Left ventricle myocardium superior (tissue), 1 donor: Measurements from ENCODE around the gene TRIM65. TPM values are rescaled to one million over a fixed set of nuclear protein-coding genes. Genes with fewer than 3 reads are reported as not detected.

ENCODE experiments used
- ATAC-seq: fragments of 200-7000 bp; cut with Tn5 transposase; one replicate; pipeline ENCODE4 v1.9.1; 2020; ENCODE audit warnings: mild to moderate bottlenecking, moderate library complexity
- DNase-seq: peaks from one replicate; pipeline ENCODE4 v3.0.0-alpha.2; 2020
- intact Hi-C: fragments of 100-400 bp; cut with micrococcal nuclease; formaldehyde crosslinking; loops from one replicate; pipeline ENCODE4 v1.11.0; 2022
- long read RNA-seq: library from polyadenylated mRNA; unstranded; transcript quantifications from one replicate; pipeline ENCODE4 v2.0.0, GENCODE V29; 2021
- total RNA-seq: library from RNA; stranded (reverse); fragmentation: NEBNext Ultra II Directional; extraction: Animal tissue kit (Norgen Biotek cat#: 25700); gene quantifications from one replicate; pipeline ENCODE4 v1.2.1, GENCODE V29; 2021
- donor health status: DM: no; HTN: yes; CAD: no; lungs with severe emphysema.

Gene TRIM65, protein sequence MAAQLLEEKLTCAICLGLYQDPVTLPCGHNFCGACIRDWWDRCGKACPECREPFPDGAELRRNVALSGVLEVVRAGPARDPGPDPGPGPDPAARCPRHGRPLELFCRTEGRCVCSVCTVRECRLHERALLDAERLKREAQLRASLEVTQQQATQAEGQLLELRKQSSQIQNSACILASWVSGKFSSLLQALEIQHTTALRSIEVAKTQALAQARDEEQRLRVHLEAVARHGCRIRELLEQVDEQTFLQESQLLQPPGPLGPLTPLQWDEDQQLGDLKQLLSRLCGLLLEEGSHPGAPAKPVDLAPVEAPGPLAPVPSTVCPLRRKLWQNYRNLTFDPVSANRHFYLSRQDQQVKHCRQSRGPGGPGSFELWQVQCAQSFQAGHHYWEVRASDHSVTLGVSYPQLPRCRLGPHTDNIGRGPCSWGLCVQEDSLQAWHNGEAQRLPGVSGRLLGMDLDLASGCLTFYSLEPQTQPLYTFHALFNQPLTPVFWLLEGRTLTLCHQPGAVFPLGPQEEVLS
- 11.4 TPM for total RNA-seq
- long read RNA-seq, transcript TRIM65-201 (6 exons, 3,439 nt): major isoform, 13 of 43 reads
- long read RNA-seq, transcript TRIM65-204 (5 exons, 865 nt): minor isoform, 5 of 43 reads
- long read RNA-seq, partial matches to known transcripts: 2 of 43 reads
- long read RNA-seq, other reads (novel, unspliced or antisense): 23 of 43 reads

DNA sequence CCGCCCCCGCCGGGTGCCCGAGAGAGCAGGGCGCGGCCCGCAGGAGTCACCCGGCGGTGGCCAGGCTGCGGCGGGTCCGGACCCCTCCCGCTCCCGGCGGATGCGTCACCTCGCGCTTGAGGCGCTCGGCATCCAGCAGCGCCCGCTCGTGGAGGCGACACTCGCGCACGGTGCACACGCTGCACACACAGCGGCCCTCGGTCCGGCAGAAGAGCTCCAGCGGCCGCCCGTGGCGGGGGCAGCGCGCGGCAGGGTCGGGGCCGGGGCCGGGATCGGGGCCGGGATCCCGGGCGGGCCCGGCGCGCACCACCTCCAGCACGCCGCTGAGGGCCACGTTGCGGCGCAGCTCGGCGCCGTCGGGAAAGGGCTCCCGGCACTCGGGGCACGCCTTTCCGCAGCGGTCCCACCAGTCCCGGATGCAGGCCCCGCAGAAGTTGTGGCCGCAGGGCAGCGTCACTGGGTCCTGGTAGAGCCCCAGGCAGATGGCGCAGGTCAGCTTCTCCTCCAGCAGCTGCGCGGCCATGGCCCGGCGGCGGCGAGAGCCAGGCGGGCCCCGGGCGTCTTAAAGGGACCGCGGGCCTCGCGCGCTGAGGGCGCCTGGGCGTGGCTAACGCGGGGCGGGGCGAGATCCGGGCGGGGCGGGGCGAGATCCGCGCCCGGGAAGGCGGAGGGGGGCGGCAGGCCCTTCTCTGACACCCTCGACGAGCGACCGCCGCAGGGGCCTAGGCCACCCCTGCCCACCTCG, at the start of gene TRIM65:
TSS of gene TRIM65 (minus strand) at position 537 of the 745 bp plus-strand sequence. CDS start at position 523, 14 bp downstream.
- DNase-seq: peak; percentile 94
- ATAC-seq: peak; percentile 85
- intact Hi-C loops: no loop called here

DNA sequence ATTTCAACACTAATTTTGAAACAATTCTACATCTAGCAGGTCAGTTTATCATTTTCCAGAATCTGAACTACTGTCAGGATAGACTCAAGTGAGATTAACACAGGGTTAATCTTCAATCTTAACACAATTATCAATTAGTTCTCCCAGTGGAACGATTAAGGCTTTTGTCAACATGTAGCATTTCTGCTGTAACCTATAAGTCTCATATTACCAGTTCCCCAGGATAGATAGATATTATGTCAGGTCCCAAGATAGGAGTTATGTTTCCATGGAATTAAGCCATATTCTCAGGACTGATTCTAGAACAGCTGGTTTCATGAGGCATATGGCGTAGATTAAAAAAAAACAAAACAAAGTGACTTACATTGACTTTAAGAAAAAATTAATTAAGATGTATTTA, 48.5 kb upstream of the TRIM65 start:
- intact Hi-C loops: no loop called here
- no peak for DNase-seq
- ATAC-seq: no peak

DNA sequence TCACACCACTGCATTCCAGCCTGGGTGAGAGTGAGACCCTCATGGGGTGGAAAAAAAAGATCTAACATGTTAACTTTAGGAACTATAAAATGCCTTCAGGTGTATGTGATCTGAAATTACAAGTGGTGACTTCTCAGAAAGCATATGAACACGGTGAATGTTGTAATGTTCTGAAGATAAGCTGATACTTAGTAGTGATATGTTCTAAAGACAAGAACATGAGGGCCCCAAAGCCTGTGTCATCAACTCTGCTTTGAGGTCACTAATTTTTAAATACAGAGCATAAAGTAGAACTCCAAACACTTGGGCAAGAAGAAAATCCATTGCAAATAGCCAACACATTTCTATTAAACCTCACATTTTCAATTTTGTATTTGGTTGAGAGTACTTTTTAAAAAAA, 46.7 kb upstream of the TRIM65 start:
- intact Hi-C loops: no loop called here
- no peak for DNase-seq
- no peak for ATAC-seq

DNA sequence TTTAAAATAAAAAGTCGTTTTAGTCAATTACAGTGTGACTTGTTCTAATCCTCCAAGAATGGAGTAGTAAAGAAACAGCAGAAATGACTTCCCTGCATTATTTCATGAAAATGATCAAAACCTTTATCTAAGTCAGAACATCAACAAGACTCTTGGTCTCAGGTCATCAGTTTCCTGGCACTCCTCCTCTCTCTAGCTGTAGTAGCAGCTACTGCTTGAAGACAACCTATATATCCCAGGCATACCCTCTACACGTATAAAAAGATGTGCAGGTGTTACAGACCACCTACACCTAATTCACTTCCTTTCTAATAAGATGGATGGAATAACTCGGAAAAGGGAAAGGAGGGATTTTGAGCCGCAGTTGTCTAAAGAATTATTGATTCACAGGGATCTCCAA, 45.7 kb upstream of the TRIM65 start:
- intact Hi-C loops: no loop called here
- ATAC-seq (no peak), DNase-seq (no peak)

DNA sequence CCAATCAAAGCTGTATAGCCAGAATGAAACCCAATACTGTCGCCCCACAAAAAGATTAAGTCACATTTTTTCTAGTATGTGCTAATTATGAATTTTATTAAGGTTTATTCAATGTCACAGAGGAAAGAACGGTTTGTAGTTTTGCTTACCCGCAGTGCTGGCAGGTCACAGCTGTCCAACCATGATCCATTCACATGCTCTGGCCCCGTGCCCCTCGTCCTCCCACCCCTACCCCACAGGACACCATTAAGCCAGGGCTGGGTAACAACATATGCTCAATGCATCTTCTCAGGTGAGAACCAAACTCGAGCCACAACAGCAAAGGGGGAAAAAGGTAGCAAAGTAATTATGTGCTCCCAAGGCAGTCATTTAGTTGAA, 44.7 kb upstream of the TRIM65 start:
- ATAC-seq: peak; percentile 3
- DNase-seq: peak; percentile 33
- intact Hi-C loops: no loop called here

DNA sequence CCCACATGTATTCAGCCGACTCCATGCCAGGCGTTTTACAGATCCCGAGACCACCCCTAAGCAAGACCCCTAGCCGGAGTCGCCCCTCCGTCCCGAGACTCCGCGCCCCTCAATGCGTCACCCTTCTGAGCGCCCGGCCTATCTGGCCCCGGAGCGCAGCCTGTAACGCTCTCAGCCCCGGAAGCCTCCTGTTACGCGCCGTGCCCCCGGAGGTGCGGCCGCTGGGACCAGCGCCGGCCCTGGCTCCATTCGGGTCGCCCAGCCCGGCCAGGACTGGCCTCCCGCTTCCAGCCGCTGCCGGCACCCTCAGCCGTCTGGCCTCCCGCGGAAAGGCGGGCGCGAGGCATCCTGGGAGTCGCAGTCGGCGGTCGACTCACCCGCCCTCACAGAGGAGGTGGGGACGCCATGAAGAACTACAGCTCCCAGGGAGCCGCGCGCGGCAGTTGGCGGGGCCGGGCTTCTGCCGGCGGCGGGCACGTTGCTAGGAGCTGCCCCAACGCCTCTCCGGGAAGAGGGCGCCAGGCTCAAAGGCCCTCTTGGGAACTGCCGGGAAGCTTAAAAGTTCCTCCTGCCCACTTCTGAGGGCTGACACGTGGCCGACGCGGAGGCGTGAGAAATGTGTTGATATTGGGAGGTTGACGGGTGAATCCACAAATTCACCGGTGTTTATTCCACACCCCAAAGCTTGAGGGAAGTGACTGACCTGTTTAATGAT, 44.1 kb upstream of the TRIM65 start, which contains the start of gene FBF1:
TSS of gene FBF1 (minus strand) at position 316 of the 715 bp plus-strand sequence. CDS start 2,893 bp downstream, outside the sequence.
- intact Hi-C loops: no loop called here
- DNase-seq (peak; percentile 96), ATAC-seq (peak; percentile 99)

DNA sequence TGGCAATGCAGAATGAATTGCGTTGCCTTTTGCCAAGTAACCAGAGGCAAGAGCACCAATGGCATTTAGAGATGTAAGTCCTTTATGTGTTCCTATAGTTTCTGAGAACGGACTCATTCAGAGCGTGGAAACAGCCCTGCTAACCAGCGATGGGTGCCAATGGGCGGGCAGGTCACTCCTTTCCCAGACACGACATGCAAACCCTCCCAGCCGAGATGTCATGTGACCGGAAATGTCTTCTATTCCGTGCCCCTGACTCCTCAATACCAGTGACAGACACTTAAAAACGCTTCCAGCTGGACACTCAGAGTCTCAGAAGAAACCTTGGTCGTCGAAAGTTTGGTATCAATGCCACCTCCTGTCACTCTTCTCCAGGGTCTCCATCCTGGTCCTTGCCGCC, 40.9 kb upstream of the TRIM65 start:
- intact Hi-C loops: no loop called here
- DNase-seq: no peak
- ATAC-seq: no peak

DNA sequence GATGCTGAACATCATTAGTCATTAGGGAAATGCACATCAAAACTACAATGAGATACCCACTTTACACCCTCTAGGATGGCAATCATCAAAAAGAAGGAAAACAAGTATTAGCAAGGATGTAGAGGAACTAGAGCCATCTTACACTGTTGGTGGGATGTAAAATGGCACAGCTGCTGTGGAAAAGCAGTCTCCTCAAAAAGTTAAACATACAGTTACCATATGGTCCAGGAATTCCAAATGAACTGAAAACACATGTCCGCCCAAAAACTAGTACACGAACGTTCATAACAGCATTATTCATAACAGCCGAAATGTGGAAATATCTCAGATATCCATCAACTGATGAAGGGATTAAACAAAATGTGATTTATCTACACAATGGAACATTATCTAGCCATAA, 37.1 kb upstream of the TRIM65 start:
- ATAC-seq (no peak), DNase-seq (no peak)
- intact Hi-C loops: no loop called here

DNA sequence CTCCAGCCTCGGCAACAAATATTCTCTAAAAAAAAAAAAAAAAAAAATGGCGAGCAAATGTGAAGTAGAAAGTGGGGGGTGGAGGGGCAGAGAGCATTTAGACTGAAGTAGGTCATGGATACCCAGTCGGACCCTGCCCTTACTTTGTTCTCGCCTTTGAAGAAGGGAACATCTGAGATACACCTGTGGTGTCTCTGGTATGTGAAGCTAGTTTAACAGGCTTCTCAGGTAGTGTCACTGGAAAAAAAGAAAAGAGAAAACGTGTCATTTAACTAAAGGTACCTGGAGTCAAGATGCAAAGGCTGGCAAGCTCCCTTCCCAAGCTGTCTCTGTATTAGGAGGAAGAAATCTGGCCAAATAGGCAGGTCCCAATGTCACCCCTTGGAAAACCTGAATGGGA, 36.1 kb upstream of the TRIM65 start:
- no peak for DNase-seq
- ATAC-seq: no peak
- intact Hi-C loops: no loop called here

DNA sequence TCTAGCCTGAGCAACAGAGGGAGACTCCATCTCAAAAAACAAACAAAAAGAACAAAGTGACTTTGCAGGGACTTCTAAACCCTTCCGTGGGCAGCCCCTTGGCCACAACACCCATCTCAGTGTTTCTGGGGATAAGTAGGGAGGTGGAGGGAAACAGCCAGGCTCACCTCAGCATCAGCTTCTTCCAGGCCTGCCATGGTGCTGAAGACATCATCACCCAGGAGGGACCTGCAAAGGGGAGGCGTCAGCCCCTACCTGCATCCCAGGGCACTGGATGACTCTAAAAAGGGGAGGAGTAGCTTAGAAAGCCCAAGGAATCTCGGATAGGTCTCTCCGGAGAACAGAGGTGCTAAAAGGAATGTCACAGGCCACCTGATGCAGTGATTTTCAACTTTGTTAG, 34.3 kb upstream of the TRIM65 start:
- intact Hi-C loops: no loop called here
- no peak for ATAC-seq
- DNase-seq: no peak

DNA sequence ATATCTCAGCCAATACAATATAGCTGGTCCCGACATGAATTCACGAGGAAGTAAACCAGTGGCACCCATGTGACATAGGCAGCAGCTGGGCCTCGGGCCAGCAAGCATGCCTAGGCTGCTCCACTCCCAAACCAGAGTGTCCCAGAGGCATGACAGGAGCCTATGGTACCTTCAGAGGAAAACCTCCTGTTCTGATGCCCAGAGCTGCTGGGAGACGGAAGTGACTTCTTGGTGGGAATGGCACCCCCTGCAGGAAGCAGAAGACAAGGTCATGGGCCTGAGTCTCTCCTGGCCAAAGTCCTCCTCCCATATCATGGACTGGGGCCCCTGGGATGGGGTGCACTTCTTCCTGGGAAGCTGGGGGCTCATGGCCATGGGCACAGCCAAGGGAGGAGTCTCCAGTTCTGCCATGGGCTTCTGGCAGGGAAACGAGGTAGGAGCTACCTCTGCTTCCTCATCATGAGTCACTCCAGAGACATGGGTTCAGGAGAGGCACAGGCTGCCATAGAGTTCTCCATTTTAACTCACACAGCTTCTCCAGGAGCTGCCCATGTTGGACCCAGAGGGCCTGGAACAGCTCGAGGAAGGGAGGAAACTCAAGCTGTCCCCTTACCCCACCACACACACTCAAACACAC, 30.7 kb upstream of the TRIM65 start:
- intact Hi-C loops: no loop called here
- DNase-seq: no peak
- peak; percentile 46 for ATAC-seq

DNA sequence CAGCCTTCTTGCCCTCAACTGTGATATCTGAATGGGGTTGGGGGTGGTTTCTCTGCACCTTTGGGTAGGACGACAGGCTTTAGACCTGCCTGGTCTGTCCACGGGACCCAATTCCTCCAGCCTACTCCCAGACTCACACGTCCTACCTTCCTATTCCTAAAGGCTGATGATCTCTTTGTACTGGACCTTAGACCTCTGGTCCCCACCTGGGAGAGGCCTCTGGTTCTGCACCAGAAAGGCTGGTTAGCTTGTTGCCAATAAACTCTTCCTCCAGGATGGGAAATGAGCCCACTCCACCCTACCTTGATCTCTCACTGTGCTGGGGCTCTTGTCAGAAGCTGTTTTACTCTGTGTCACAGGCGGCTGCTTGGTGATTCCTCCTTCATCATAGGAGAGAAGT, 29.7 kb upstream of the TRIM65 start:
- ATAC-seq: no peak
- no peak for DNase-seq

DNA sequence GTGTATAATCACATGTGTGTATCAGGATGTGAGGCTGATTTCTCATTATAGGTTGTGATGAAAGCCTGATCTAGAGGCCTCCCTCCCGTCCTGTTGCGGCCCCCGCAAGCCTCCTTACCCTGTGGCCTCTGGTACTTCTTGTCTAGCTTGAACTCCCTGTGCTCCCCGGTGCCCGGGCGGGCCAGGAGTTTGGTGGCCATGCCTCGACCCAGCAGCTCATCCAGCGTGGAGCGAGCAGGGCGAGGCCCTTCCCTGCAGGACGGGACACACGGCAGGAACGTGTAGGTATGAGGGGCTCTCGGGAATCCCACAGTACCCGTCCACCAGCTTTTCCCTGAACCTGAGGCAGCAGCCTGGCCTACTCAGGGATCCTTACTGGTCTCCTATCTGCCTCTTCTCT, 29.2 kb upstream of the TRIM65 start:
- DNase-seq (no peak), ATAC-seq (no peak)
- intact Hi-C loops: no loop called here

More for the DNA sequence above, 29.7 kb upstream of the TRIM65 start:
- intact Hi-C loops: no loop called here

DNA sequence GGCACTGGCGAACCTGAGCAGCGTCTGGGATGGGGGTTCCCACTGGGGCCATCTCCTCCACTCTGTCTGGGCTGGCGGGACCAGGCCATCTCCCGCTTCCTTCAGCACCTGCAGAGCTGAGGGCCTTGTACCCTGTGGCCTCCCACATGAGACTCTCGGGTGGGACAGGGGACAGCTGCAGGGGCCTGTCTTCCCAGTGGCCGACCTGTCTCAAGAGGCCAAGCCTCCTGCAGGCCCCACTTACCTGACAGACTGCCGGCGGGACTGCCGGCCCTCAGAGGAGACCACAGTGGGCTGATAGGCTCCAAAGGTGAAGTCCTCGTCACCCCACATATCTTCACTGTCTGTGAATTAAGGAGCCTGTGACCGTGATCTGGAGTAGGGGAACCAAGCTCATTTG, 28.4 kb upstream of the TRIM65 start:
- intact Hi-C loops: no loop called here
- ATAC-seq: no peak
- DNase-seq: no peak

DNA sequence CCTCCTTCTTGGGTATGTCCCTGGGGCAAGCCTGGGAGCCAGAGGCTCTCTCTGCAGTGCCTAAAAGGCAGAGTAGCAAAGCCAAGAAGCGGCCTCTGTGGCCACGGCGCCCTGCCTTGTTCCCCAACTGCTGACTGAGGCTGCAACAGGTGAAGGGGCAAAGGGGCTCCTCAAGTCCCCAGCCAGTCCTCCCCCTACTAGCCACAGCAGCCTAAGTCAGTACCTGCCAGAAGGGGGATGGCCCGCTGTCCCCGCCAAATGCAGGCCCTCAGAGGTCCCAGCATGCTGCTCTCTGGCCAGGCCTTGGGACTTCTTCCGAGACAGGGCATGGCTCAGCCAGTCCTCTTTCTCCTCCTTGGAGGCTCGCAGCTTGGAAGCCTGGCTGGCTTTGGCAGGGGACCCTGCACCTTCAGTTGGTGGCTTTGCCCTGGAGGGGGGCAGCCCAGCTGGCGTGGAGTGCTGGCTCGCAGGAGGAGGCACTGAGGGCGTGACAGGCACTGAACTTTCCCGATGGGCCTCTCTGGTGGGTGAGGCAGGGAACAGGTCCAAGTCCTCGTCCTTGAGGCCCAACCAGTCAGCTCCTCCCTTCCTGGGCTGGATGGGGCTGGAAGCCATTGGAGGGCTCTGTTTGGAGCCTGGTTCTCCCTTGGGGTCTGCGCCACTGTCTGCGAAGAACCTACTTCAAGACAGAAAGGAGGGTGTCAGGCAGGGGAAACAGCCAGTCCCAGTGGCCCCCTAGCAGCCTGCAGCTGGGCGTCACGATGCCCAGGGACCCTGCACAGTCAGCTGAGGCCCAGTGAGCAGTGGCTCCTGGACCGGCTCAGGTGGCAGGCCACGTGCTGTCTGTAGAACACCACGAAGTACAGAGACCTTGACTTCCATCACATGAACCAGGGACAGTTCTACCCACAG, 26.5 kb upstream of the TRIM65 start:
- ATAC-seq (no peak), DNase-seq (no peak)
- intact Hi-C loops: no loop called here

DNA sequence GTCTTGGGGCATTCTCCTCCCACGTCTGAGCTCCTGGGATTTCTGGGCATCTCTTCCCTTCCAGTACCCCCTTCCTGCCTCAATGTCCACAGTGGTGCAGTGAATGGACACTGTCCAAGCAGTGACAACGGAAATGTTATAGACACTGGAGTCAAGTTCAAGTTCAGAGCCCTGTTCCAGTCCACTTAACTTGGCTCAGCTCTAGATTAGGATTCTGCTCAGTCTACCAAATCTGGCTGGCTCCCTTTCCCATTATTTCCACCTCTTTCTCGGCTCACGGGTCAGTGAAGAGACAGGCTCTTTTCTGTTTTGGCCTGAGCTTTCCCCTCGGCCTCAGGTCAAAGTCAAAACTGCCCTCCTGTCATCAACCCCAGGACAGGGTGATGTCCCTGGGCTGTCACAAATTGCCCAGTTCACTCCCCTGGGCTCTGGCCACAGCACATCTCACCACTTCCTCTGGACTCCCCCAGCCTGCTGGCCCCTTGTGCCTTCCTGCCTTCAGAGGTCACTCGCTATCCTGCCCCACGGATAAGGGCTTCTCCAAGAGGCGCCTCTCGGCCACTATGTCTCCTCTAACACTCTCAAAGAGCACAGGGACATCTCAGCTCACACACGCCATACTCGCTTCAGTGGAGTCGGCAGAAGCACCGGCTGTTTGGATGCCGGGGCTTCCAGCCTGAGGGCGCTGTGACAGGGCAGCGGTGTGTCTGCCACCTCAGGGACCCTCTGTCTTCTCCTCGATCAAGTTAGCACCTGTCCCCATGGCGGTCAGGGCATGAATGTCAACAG, 25.6 kb upstream of the TRIM65 start:
- no peak for DNase-seq
- ATAC-seq: no peak
- intact Hi-C loops: no loop called here

DNA sequence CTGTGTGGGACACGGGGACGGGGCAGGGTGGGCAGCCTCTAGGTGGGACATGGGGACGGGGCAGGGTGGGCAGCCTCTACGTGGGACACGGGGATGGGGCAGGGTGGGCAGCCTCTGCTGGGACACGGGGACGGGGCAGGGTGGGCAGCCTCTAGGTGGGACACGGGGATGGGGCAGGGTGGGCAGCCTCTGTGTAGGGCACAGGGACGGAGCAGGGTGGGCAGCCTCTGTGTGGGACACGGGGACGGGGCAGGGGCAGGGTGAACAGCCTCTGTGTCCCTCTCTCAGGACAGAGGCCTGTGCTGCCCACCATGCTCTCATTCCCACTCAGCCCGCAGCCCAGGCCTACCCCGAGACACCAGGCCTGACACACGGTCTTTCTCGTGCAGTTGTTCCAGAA, 24.8 kb upstream of the TRIM65 start:
- ATAC-seq (no peak), DNase-seq (no peak)
- intact Hi-C loops: no loop called here
